Measurements from ENCODE around the gene GGN. TPM values are rescaled to one million over a fixed set of nuclear protein-coding genes. Genes with fewer than 3 reads are reported as not detected.

The GGN gene
- total RNA-seq, 1 donor, result 0.36 TPM

DNA sequence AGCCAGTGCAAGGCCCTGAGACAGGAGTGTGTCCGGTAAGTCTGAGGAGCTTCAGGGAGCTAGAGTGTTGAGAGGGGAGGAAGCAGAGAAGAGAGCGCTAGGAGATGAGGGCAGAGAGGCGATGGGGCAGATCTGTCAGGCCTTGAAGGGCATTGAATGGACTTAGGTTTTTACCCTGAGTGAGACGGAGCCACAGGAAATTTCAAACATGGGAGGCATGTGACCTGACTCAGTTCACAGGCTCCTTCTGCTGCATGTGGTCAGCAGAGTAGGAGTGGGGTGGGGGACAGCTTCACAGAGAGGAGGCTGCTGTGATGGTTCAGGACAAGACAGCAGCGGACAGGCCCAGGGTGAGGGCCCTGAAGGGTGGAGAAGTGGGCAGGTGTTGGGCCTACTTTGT is 12.5 kb upstream of the GGN start:
- H3K79me2 ChIP-seq (ENCODE audit: insufficient read depth, low read length), result no peaks in the 10 kb centered on the region
- peaks cover 4% of the 10 kb centered on the region for H3K4me1 ChIP-seq (ENCODE audit: insufficient read depth, low read length)
- no peaks in the 10 kb centered on the region for H3K9me3 ChIP-seq (ENCODE audit: low read depth, low read length)
- peaks cover 14% of the 10 kb centered on the region for H3K36me3 ChIP-seq (ENCODE audit: insufficient read depth, low read length)
- no peak overlapping the region for H3K4me3 ChIP-seq (ENCODE audit: insufficient read depth, low read length)
- H2AFZ ChIP-seq (ENCODE audit: low read length), result no peak overlapping the region
- H3K4me2 ChIP-seq (ENCODE audit: insufficient read depth, low read length), result no peak overlapping the region
- no peaks in the 10 kb centered on the region for H3K27me3 ChIP-seq (ENCODE audit: insufficient read depth, low read length)
- peak; percentile 19 for DNase-seq (ENCODE audit: insufficient read length, low spot score, missing footprints)
- peaks cover 4% of the 10 kb centered on the region for H4K20me1 ChIP-seq (ENCODE audit: insufficient read depth, low read length)
- H3K27ac ChIP-seq (ENCODE audit: low read depth, low read length), result no peak overlapping the region
- TF ChIP-seq CTCF (IDR thresholded peaks at IDR 0.05; ENCODE audit: extremely low read depth, low read depth, low read length), result no peak

DNA sequence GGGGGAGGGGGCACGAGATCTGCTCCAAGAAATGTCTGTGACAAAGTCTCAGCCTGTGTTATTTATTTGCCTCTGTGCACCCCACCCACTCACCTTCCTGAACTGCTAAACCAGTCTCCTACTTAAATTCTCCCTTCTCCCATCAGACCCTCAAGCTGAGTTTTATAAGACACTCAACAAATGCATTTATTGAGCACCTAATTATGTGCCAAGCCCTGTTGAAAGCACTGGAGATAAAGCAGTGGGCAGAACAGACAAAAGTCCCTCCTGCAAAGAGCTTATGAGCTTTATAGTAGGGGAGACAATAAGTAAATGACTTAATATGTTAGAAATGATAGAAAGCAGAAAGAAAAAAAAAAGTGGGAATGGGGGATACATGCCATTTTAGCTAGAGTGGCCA is 11.7 kb upstream of the GGN start:
- peaks cover 4% of the 10 kb centered on the region for H3K4me1 ChIP-seq (ENCODE audit: insufficient read depth, low read length)
- H2AFZ ChIP-seq (ENCODE audit: low read length), result no peak overlapping the region
- H3K27ac ChIP-seq (ENCODE audit: low read depth, low read length), result no peak overlapping the region
- no peaks in the 10 kb centered on the region for H3K27me3 ChIP-seq (ENCODE audit: insufficient read depth, low read length)
- H3K79me2 ChIP-seq (ENCODE audit: insufficient read depth, low read length), result no peaks in the 10 kb centered on the region
- H4K20me1 ChIP-seq (ENCODE audit: insufficient read depth, low read length), result peaks cover 9% of the 10 kb centered on the region
- no peak for DNase-seq (ENCODE audit: insufficient read length, low spot score, missing footprints)
- no peaks in the 10 kb centered on the region for H3K9me3 ChIP-seq (ENCODE audit: low read depth, low read length)
- H3K4me3 ChIP-seq (ENCODE audit: insufficient read depth, low read length), result no peak overlapping the region
- no peak for TF ChIP-seq CTCF (IDR thresholded peaks at IDR 0.05; ENCODE audit: extremely low read depth, low read depth, low read length)
- no peak overlapping the region for H3K4me2 ChIP-seq (ENCODE audit: insufficient read depth, low read length)
- peaks cover 15% of the 10 kb centered on the region for H3K36me3 ChIP-seq (ENCODE audit: insufficient read depth, low read length)

- DNase-seq (ENCODE audit: insufficient read length, low spot score, missing footprints), result peak; percentile 75
- Histone ChIP-seq H2AFZ (ENCODE audit: low read length) (no peak overlapping the region), H3K4me2 (ENCODE audit: insufficient read depth, low read length) (no peak overlapping the region), H3K36me3 (ENCODE audit: insufficient read depth, low read length) (peaks cover 19% of the 10 kb centered on the region), H4K20me1 (ENCODE audit: insufficient read depth, low read length) (peaks cover 9% of the 10 kb centered on the region), H3K27ac (ENCODE audit: low read depth, low read length) (no peak overlapping the region), H3K4me1 (ENCODE audit: insufficient read depth, low read length) (peaks cover 4% of the 10 kb centered on the region), H3K27me3 (ENCODE audit: insufficient read depth, low read length) (no peaks in the 10 kb centered on the region), H3K9me3 (ENCODE audit: low read depth, low read length) (no peaks in the 10 kb centered on the region), H3K79me2 (ENCODE audit: insufficient read depth, low read length) (no peaks in the 10 kb centered on the region), H3K4me3 (ENCODE audit: insufficient read depth, low read length) (no peak overlapping the region)
- no peak for TF ChIP-seq CTCF (IDR thresholded peaks at IDR 0.05; ENCODE audit: extremely low read depth, low read depth, low read length)
Measured at GRCh38 chr19:38399081-38399480, 11.2 kb upstream of the GGN start.

DNA sequence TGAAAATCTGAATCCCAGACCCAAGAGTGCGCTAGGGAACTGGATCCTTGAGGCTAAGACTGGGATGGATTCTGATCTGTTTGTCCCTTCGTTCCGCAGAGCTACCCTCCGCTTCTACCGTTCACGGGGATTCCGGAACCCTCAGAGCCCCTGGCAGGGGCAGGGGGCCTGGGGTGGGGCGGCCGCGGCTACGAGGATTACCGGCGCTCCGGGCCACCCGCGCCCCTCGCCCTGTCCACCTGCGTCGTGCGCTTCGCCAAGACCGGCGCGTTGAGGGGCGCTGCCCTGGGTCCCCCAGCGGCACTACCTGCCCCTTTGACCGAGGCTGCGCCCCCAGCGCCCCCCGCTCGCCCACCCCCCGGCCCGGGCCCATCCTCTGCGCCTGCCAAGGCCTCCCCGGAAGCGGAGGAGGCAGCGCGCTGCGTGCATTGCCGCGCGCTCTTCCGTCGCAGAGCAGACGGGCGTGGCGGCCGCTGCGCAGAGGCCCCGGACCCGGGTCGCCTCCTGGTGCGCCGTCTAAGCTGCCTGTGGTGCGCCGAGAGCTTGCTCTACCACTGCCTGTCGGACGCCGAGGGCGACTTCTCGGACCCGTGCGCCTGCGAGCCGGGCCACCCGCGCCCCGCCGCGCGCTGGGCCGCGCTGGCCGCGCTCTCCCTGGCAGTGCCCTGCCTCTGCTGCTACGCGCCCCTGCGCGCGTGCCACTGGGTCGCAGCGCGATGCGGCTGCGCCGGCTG is 7.7 kb upstream of the GGN start:
- H3K9me3 ChIP-seq (ENCODE audit: low read depth, low read length), result no peaks in the 10 kb centered on the region
- TF ChIP-seq CTCF (IDR thresholded peaks at IDR 0.05; ENCODE audit: extremely low read depth, low read depth, low read length), result no peak
- no peak overlapping the region for H3K4me2 ChIP-seq (ENCODE audit: insufficient read depth, low read length)
- peaks cover 6% of the 10 kb centered on the region for H3K79me2 ChIP-seq (ENCODE audit: insufficient read depth, low read length)
- no peak overlapping the region for H3K4me3 ChIP-seq (ENCODE audit: insufficient read depth, low read length)
- DNase-seq (ENCODE audit: insufficient read length, low spot score, missing footprints), result peak; percentile 39
- H4K20me1 ChIP-seq (ENCODE audit: insufficient read depth, low read length), result peaks cover 17% of the 10 kb centered on the region
- no peaks in the 10 kb centered on the region for H3K27me3 ChIP-seq (ENCODE audit: insufficient read depth, low read length)
- H2AFZ ChIP-seq (ENCODE audit: low read length), result no peak overlapping the region
- peaks cover 14% of the 10 kb centered on the region for H3K4me1 ChIP-seq (ENCODE audit: insufficient read depth, low read length)
- H3K36me3 ChIP-seq (ENCODE audit: insufficient read depth, low read length), result peaks cover 43% of the 10 kb centered on the region
- H3K27ac ChIP-seq (ENCODE audit: low read depth, low read length), result no peak overlapping the region
